Activated CD4-positive, alpha-beta memory T cell treated with anti-CD3 and anti-CD28 coated beads, Interleukin-2, amount 10 ng/mL, durations not matched to agents 7 days and 5 days (primary cell): ENCODE results near the gene PRAMEF8. TPM values are rescaled to one million over a fixed set of nuclear protein-coding genes. Genes with fewer than 3 reads are reported as not detected.
"Not testable (repeated sequence)": the region's sequence is repeated elsewhere in the genome, so short reads cannot be mapped to it uniquely, and the experiment has no call there.

Experiments
- CTCF ChIA-PET: fragments of 350-600 bp; sonication (Branson Sonifier 250); formaldehyde crosslinking; loops from one replicate; lab custom pipeline; 2021; ENCODE audit warnings: antibody characterized with exemption, inconsistent platforms; lab: Charles Lee
- POLR2A ChIA-PET: fragments of 350-600 bp; sonication (Branson Sonifier 250); formaldehyde crosslinking; loops from one replicate; lab custom pipeline; 2021; ENCODE audit warnings: antibody characterized with exemption; lab: Charles Lee
- DNase-seq: peaks from one replicate; pipeline ENCODE4 v3.0.0-alpha.2; 2020
- H3K27ac Mint-ChIP-seq: one replicate; pipeline ENCODE4 v1.8.0; 2021; ENCODE audit warnings: mild to moderate bottlenecking, mixed read lengths
- H3K27me3 Mint-ChIP-seq: one replicate; pipeline ENCODE4 v1.8.0; 2021; ENCODE audit warnings: mixed read lengths
- H3K36me3 Mint-ChIP-seq: one replicate; pipeline ENCODE4 v1.8.0; 2021; ENCODE audit warnings: low read depth, mixed read lengths
- H3K4me1 Mint-ChIP-seq: one replicate; pipeline ENCODE4 v1.8.0; 2021; ENCODE audit warnings: mixed read lengths
- H3K4me3 Mint-ChIP-seq: one replicate; pipeline ENCODE4 v1.8.0; 2021; ENCODE audit warnings: mild to moderate bottlenecking, mixed read lengths
- H3K9me3 Mint-ChIP-seq: one replicate; pipeline ENCODE4 v1.8.0; 2021; ENCODE audit warnings: mixed read lengths
- total RNA-seq, 2 experiments: library from RNA; stranded (reverse); gene quantifications; one replicate each; pipeline ENCODE4 v1.2.3, GENCODE V29; 2021

Gene PRAMEF8
- total RNA-seq = not detected

DNA sequence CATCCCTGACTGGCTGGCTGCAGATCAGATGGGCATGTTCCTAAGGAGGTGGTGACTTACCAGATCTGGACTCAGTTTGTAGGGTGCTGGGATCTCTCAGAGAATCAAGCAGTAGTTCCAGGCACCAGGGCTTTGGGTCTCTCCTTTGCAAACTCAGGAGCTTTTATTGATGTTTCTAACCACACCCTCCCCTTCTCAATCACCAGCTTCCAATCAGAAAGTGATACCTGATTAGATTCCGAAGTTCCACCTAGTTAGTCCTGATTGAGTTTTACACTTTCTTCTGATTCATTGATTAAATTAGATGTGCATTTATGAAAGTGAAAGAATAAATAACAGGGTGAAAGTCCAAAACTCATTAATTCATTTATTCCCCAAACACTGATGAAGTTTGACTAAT is at the start of gene PRAMEF8:
PRAMEF8 (minus strand) TSS at position 101 of the 400 bp plus-strand sequence. CDS start 1,046 bp downstream, outside the sequence.
- H3K4me1 Mint-ChIP-seq, DNase-seq, H3K9me3 Mint-ChIP-seq, H3K27ac Mint-ChIP-seq, CTCF ChIA-PET, H3K36me3 Mint-ChIP-seq, H3K4me3 Mint-ChIP-seq, H3K27me3 Mint-ChIP-seq, POLR2A ChIA-PET: not testable (repeated sequence)

- H3K4me1 Mint-ChIP-seq, H3K4me3 Mint-ChIP-seq, DNase-seq, POLR2A ChIA-PET, H3K27ac Mint-ChIP-seq, H3K9me3 Mint-ChIP-seq, H3K27me3 Mint-ChIP-seq, H3K36me3 Mint-ChIP-seq, CTCF ChIA-PET: not testable (repeated sequence)
Measured at GRCh38 chr1:13315281-13315680, 30.3 kb upstream of the PRAMEF8 start, which contains the start of gene PRAMEF15. PRAMEF15 (plus strand) TSS chr1:13315581; CDS start chr1:13318408, 2,827 bp downstream.

GRCh38 chr1:13303239-13303638 is 18.3 kb upstream of the PRAMEF8 start, which contains the start of gene PRAMEF33:
PRAMEF33 (plus strand) TSS chr1:13303539; CDS start chr1:13305955, 2,416 bp downstream.
- POLR2A ChIA-PET, H3K9me3 Mint-ChIP-seq, H3K36me3 Mint-ChIP-seq, DNase-seq, CTCF ChIA-PET, H3K27ac Mint-ChIP-seq, H3K4me3 Mint-ChIP-seq, H3K27me3 Mint-ChIP-seq, H3K4me1 Mint-ChIP-seq: not testable (repeated sequence)

GRCh38 chr1:13302197-13302596 is 17.3 kb upstream of the PRAMEF8 start:
- H3K4me1 Mint-ChIP-seq, CTCF ChIA-PET, H3K4me3 Mint-ChIP-seq, H3K36me3 Mint-ChIP-seq, H3K9me3 Mint-ChIP-seq, DNase-seq, POLR2A ChIA-PET, H3K27ac Mint-ChIP-seq, H3K27me3 Mint-ChIP-seq: not testable (repeated sequence)

DNA sequence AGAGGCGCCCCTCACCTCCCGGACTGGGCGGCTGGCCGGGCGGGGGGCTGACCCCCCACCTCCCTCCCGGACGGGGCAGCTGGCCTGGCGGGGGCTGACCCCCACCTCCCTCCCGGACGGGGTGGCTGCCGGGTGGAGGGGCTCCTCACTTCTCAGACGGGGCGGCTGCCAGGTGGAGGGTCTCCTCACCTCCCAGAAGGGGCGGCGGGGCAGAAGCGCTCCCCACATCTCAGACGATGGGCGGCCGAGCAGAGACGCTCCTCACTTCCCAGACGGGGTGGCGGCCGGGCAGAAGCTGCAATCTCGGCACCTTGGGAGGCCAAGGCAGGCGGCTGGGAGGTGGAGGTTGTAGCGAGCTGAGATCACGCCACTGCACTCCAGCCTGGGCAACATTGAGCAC is 13.8 kb upstream of the PRAMEF8 start:
- H3K27ac Mint-ChIP-seq, H3K4me3 Mint-ChIP-seq, H3K9me3 Mint-ChIP-seq, H3K36me3 Mint-ChIP-seq, CTCF ChIA-PET, H3K4me1 Mint-ChIP-seq, POLR2A ChIA-PET, DNase-seq, H3K27me3 Mint-ChIP-seq: not testable (repeated sequence)

DNA sequence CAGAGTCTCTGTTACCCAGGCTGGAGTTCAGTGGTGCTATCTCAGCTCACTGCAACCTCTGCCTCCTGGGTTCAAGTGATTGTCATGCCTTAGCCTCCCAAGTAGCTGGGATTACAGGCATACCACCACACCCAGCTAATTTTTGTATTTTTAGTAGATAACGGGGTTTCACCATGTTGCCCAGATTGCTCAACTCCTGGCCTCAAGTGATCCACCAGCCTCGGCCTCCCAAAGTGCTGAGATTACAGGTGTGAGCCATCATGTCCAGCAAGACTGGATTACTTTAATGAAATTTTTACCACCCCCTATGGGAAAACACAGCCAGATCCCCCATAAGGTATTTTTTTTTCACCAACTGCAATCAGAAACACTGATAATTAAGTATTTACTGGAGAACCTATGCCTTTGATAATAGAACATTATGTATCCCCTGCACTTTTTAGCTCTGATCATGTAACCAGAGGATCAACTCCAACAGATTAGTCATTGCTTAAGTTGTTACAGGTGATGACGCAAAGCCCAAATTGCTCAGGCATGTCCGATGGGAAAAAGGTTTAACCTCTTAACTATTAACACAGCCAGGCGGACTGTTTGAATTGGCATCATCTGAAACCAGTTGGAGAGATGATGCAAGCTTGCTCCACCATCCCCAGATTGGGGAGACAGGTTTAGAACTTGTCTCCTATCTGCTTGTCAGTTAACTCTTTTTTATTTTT is 12.4 kb upstream of the PRAMEF8 start:
- H3K27me3 Mint-ChIP-seq, POLR2A ChIA-PET, H3K9me3 Mint-ChIP-seq, CTCF ChIA-PET, H3K4me1 Mint-ChIP-seq, H3K27ac Mint-ChIP-seq, DNase-seq, H3K36me3 Mint-ChIP-seq, H3K4me3 Mint-ChIP-seq: not testable (repeated sequence)

GRCh38 chr1:13289030-13289429 is 4.1 kb upstream of the PRAMEF8 start:
- H3K27me3 Mint-ChIP-seq = not testable (repeated sequence)

GRCh38 chr1:13279617-13280016 is 5.3 kb downstream of the PRAMEF8 start:
- H3K9me3 Mint-ChIP-seq, H3K27me3 Mint-ChIP-seq, H3K4me3 Mint-ChIP-seq, CTCF ChIA-PET, H3K36me3 Mint-ChIP-seq, H3K4me1 Mint-ChIP-seq, DNase-seq, H3K27ac Mint-ChIP-seq, POLR2A ChIA-PET: not testable (repeated sequence)

More at GRCh38 chr1:13289030-13289429, 4.1 kb upstream of the PRAMEF8 start:
- H3K27ac Mint-ChIP-seq, H3K4me3 Mint-ChIP-seq, POLR2A ChIA-PET, H3K4me1 Mint-ChIP-seq, DNase-seq, CTCF ChIA-PET, H3K9me3 Mint-ChIP-seq, H3K36me3 Mint-ChIP-seq: not testable (repeated sequence)

DNA sequence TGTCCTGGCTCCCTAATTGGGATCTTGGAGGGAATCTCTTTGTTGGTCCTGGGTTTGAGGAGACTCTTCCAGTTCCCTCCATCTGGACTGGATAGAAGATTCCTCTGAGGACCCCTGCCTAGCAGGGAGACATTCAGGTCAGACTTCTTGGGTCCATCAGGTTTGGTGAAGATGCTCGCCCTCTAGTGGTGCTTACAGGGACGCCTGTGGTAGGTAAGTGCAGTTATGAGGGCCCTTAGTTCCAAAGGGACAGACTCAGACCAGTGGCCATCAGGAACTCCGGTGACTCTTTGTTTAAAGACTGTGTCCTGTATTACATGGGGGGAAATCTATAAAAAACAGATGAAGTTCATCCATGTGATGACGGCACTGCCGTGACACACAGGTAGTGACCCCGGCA is 7.9 kb downstream of the PRAMEF8 start:
- H3K4me1 Mint-ChIP-seq, H3K36me3 Mint-ChIP-seq, H3K9me3 Mint-ChIP-seq, H3K27me3 Mint-ChIP-seq, H3K4me3 Mint-ChIP-seq, POLR2A ChIA-PET, CTCF ChIA-PET, DNase-seq, H3K27ac Mint-ChIP-seq: not testable (repeated sequence)

DNA sequence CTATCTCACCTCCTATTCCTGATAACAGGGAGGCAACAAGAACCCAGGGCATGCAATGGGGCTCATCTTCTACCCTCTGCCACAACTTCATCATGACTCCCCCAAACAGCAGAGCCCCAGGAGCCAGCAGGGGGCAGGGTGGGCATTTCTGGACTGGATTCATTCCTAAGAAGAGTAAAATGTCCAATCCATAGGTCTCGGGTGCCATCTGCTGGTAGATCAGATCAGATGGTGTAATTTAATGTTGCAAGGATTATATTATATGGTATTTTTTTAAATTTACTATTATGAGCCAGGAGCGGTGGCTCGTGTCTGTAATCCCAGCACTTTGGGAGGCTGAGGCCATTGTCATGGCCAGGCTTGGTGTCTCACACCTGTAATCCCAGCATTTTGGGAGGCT is 19.8 kb downstream of the PRAMEF8 start:
- H3K27ac Mint-ChIP-seq, H3K4me1 Mint-ChIP-seq, H3K4me3 Mint-ChIP-seq, POLR2A ChIA-PET, DNase-seq, H3K9me3 Mint-ChIP-seq, H3K36me3 Mint-ChIP-seq, CTCF ChIA-PET, H3K27me3 Mint-ChIP-seq: not testable (repeated sequence)

DNA sequence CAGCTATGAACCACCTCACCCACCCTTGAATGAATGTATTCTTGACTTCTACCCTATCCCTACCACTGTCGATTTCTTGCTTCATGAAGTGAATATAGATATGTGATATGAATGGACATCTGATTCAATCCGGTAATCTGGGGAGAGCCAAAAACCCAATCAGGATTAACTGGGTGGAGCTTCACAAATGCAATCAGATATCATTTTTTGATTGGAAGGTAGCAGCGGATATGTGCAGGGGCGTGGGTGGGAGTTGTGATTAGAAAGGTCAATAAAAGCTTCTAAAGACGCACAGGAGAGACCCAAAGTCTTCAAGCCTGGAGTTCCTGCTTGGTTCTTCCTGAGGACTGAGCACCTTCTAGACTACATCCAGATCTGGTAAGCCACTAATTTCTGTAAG is 31.0 kb downstream of the PRAMEF8 start, which contains the start of gene PRAMEF5:
PRAMEF5 (plus strand) TSS at position 301 of the 400 bp plus-strand sequence. CDS start 5,071 bp downstream, outside the sequence.
- H3K27ac Mint-ChIP-seq, H3K4me1 Mint-ChIP-seq, POLR2A ChIA-PET, H3K36me3 Mint-ChIP-seq, H3K27me3 Mint-ChIP-seq, H3K4me3 Mint-ChIP-seq, DNase-seq, CTCF ChIA-PET, H3K9me3 Mint-ChIP-seq: not testable (repeated sequence)

- DNase-seq, CTCF ChIA-PET, H3K4me1 Mint-ChIP-seq, H3K27me3 Mint-ChIP-seq, H3K9me3 Mint-ChIP-seq, H3K4me3 Mint-ChIP-seq, H3K36me3 Mint-ChIP-seq, H3K27ac Mint-ChIP-seq, POLR2A ChIA-PET: not testable (repeated sequence)
Measured at GRCh38 chr1:13247122-13247521, 37.8 kb downstream of the PRAMEF8 start.

DNA sequence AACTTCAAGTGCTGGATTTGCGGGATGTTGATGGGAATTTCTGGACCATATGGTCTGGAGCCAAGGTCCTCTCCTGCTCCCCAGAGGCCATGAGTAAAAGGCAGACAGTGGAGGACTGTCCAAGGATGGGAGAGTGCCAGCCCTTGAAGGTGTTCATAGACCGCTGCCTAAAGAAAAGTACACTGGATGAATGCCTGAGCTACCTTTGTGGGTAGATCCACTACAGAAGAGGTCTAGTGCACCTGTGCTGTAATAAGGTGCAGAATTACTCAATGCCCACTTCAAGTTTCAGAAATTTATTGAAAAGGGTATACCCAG is 38.4 kb downstream of the PRAMEF8 start:
- H3K4me1 Mint-ChIP-seq, DNase-seq, POLR2A ChIA-PET, H3K36me3 Mint-ChIP-seq, H3K27me3 Mint-ChIP-seq, H3K4me3 Mint-ChIP-seq, H3K9me3 Mint-ChIP-seq, CTCF ChIA-PET, H3K27ac Mint-ChIP-seq: not testable (repeated sequence)

- DNase-seq, H3K4me3 Mint-ChIP-seq, H3K9me3 Mint-ChIP-seq, H3K36me3 Mint-ChIP-seq, H3K4me1 Mint-ChIP-seq, POLR2A ChIA-PET, H3K27ac Mint-ChIP-seq, H3K27me3 Mint-ChIP-seq, CTCF ChIA-PET: not testable (repeated sequence)
Measured at GRCh38 chr1:13245841-13246553, 38.9 kb downstream of the PRAMEF8 start.
